Stimulated activated CD8-positive, alpha-beta memory T cell treated with anti-CD3 and anti-CD28 coated beads, Interleukin-7, amount 100 ng/mL, for 24 hours (primary cell): Measurements from ENCODE around the gene CFAP410.
"Not testable (repeated sequence)": the region's sequence is repeated elsewhere in the genome, so short reads cannot be mapped to it uniquely, and the experiment has no call there.

Source experiments
- DNase-seq: peaks from one replicate; pipeline ENCODE4 v3.0.0-alpha.2; 2020; ENCODE audit warnings: low read depth

Gene CFAP410

GRCh38 chr21:44316277-44316900 is 22.8 kb downstream of the CFAP410 start:
- no peak for DNase-seq

GRCh38 chr21:44315691-44316203 is 23.4 kb downstream of the CFAP410 start:
- no peak for DNase-seq

GRCh38 chr21:44314561-44314960 is 24.6 kb downstream of the CFAP410 start:
- DNase-seq: no peak

- DNase-seq: no peak
Measured at GRCh38 chr21:44314128-44314527, 25.1 kb downstream of the CFAP410 start.

- no peak for DNase-seq
Measured at GRCh38 chr21:44313451-44313850, 25.7 kb downstream of the CFAP410 start.

GRCh38 chr21:44312716-44313115 is 26.5 kb downstream of the CFAP410 start:
- no peak for DNase-seq

GRCh38 chr21:44312089-44312488 is 27.1 kb downstream of the CFAP410 start:
- DNase-seq: no peak

- DNase-seq: no peak
Measured at GRCh38 chr21:44310628-44311507, 28.3 kb downstream of the CFAP410 start.

GRCh38 chr21:44306936-44307704 is 32.1 kb downstream of the CFAP410 start:
- DNase-seq: no peak

GRCh38 chr21:44305691-44306090 is 33.5 kb downstream of the CFAP410 start:
- DNase-seq: no peak

GRCh38 chr21:44304877-44305293 is 34.3 kb downstream of the CFAP410 start:
- DNase-seq: no peak

GRCh38 chr21:44304011-44304616 is 35.1 kb downstream of the CFAP410 start:
- DNase-seq: no peak

- DNase-seq: no peak
Measured at GRCh38 chr21:44303490-44303981, 35.7 kb downstream of the CFAP410 start.

GRCh38 chr21:44302573-44303401 is 36.4 kb downstream of the CFAP410 start:
- DNase-seq: not testable (repeated sequence)

GRCh38 chr21:44301961-44302406 is 37.2 kb downstream of the CFAP410 start:
- DNase-seq: no peak

GRCh38 chr21:44301141-44301540 is 38.0 kb downstream of the CFAP410 start:
- DNase-seq: no peak

GRCh38 chr21:44300262-44300959 is 38.8 kb downstream of the CFAP410 start:
- peak; percentile 38 for DNase-seq

- peak; percentile 33 for DNase-seq
Measured at GRCh38 chr21:44299458-44300261, 39.5 kb downstream of the CFAP410 start, which contains the start of gene PFKL. Gene PFKL, plus strand, starts transcription at chr21:44300053. Its CDS starts 53 bp downstream, at chr21:44300106.

GRCh38 chr21:44299085-44299457 is 40.1 kb downstream of the CFAP410 start:
- DNase-seq: no peak
